Endothelial cell of umbilical vein (primary cell): Measurements from ENCODE around the gene NSUN6. TPM values are rescaled to one million over a fixed set of nuclear protein-coding genes. Genes with fewer than 3 reads are reported as not detected.

Experiments used
- BruUV-seq: library from RNA; stranded (reverse); fragments of 400-500 nt; replicated peaks from 2 replicates; lab custom pipeline; 2021; lab: Mats Ljungman, UMichigan
- CTCF ChIA-PET: fragments of 300-600, 350-600 bp; sonication (Branson Sonifier 250); formaldehyde crosslinking; loops from one replicate; lab custom pipeline; 2021; ENCODE audit warnings: antibody characterized with exemption, inconsistent platforms; lab: Charles Lee
- POLR2A ChIA-PET: fragments of 300-600, 350-600 bp; sonication (Branson Sonifier 250); formaldehyde crosslinking; loops from one replicate; lab custom pipeline; 2021; ENCODE audit warnings: antibody characterized with exemption, inconsistent platforms; lab: Charles Lee
- DNase-seq: peaks from one replicate; pipeline ENCODE4 v3.0.0-alpha.2; 2011; ENCODE audit warnings: low read depth, low spot score
- FAIRE-seq: peaks from 2 replicates; lab custom pipeline; 2011; peaks lifted over from hg19 to GRCh38; lab: Jason Lieb, UNC
- H2AFZ ChIP-seq: 2 replicates; pipeline ENCODE4 v1.6.0; 2012; ENCODE audit warnings: low read depth, low read length, control low read depth, inconsistent platforms
- H3K27ac ChIP-seq: 2 replicates; pipeline ENCODE4 v1.5.1; 2011; ENCODE audit warnings: low read depth, mild to moderate bottlenecking, control low read depth, low read length, moderate library complexity; ENCODE audit not compliant: insufficient read depth
- H3K27me3 ChIP-seq, 2 experiments: 2 replicates each; pipeline versions ENCODE4 v1.6.0 to v1.6.1; 2011; ENCODE audit warnings: low read length in 2 of 2, mixed read lengths in 1 of 2; ENCODE audit not compliant: control insufficient read depth in 2 of 2, insufficient read depth in 2 of 2
- H3K36me3 ChIP-seq, 2 experiments: 2 replicates in 1 of 2; 3 replicates in 1 of 2; pipeline ENCODE4 v1.5.1; 2011; ENCODE audit warnings: low read length in 2 of 2, mild to moderate bottlenecking in 1 of 2, moderate library complexity in 1 of 2; ENCODE audit not compliant: control insufficient read depth in 2 of 2, insufficient read depth in 2 of 2; ENCODE audit errors: extremely low read depth in 1 of 2
- H3K4me1 ChIP-seq: 3 replicates; pipeline ENCODE4 v1.5.1; 2011; ENCODE audit warnings: mild to moderate bottlenecking, low read length; ENCODE audit not compliant: control insufficient read depth, insufficient read depth; ENCODE audit errors: extremely low read depth
- H3K4me2 ChIP-seq: 2 replicates; pipeline ENCODE4 v1.6.1; 2011; ENCODE audit warnings: low read length, control low read depth, mixed read lengths; ENCODE audit not compliant: insufficient read depth
- H3K4me3 ChIP-seq, 3 experiments: fragments of 200-600 bp in 1 of 3; sonication (generic), shearing (Covaris generic) in 1 of 3; replicated peaks in 1 of 3; 2 replicates each; pipeline ENCODE4 v1.5.1; 2011 to 2016; ENCODE audit warnings: control low read depth in 3 of 3, low read length in 3 of 3, mild to moderate bottlenecking in 2 of 3, inconsistent platforms in 1 of 3, low read depth in 1 of 3, moderate library complexity in 1 of 3; ENCODE audit not compliant: insufficient read depth in 1 of 3
- H3K79me2 ChIP-seq: 2 replicates; pipeline ENCODE4 v1.6.0; 2012; ENCODE audit warnings: low read length, inconsistent platforms; ENCODE audit not compliant: control insufficient read depth, insufficient read depth
- H3K9ac ChIP-seq: replicated peaks from 2 replicates; pipeline ENCODE3; 2011; ENCODE audit warnings: low read length, control low read depth; ENCODE audit not compliant: insufficient read depth; ENCODE audit errors: extremely low read depth
- H3K9me1 ChIP-seq: replicated peaks from 3 replicates; pipeline ENCODE4 v1.6.0; 2011; ENCODE audit warnings: mild to moderate bottlenecking, low read length; ENCODE audit not compliant: control insufficient read depth, insufficient read depth; ENCODE audit errors: extremely low read depth
- H3K9me3 ChIP-seq: replicated peaks from 2 replicates; pipeline ENCODE4 v1.5.1; 2012; ENCODE audit warnings: low read length, inconsistent platforms; ENCODE audit not compliant: control insufficient read depth, insufficient read depth
- H4K20me1 ChIP-seq: replicated peaks from 2 replicates; pipeline ENCODE3; 2011; ENCODE audit warnings: mild to moderate bottlenecking, low read length; ENCODE audit not compliant: control insufficient read depth, insufficient read depth; ENCODE audit errors: extremely low read depth
- EZH2 ChIP-seq: IDR thresholded peaks from 2 replicates; pipeline ENCODE4 v1.6.1; 2012; ENCODE audit warnings: borderline replicate concordance, low read depth, mild to moderate bottlenecking, moderate library complexity, low read length, inconsistent platforms; ENCODE audit not compliant: severe bottlenecking
- FOS ChIP-seq: IDR thresholded peaks from 2 replicates; pipeline ENCODE4 v1.6.1; 2011; ENCODE audit warnings: mild to moderate bottlenecking, low read length, moderate library complexity, borderline replicate concordance; ENCODE audit not compliant: insufficient read depth
- GATA2 ChIP-seq: IDR thresholded peaks from 2 replicates; pipeline ENCODE4 v1.7.0; 2011; ENCODE audit warnings: low read depth, mild to moderate bottlenecking, moderate library complexity, mixed read lengths, low read length; ENCODE audit not compliant: insufficient read length, insufficient read depth
- JUN ChIP-seq: IDR thresholded peaks from 2 replicates; pipeline ENCODE4 v1.6.1; 2011; ENCODE audit warnings: borderline replicate concordance, low read depth; ENCODE audit not compliant: insufficient read length, insufficient read depth
- MYC ChIP-seq: IDR thresholded peaks from one replicate; pipeline ENCODE4 v1.6.1; 2011; ENCODE audit warnings: mild to moderate bottlenecking, low read depth, low read length
- POLR2A ChIP-seq: IDR thresholded peaks from 2 replicates; pipeline ENCODE4 v1.6.1; 2012; ENCODE audit warnings: low read depth, mild to moderate bottlenecking, control low read depth, low read length
- POLR2AphosphoS5 ChIP-seq: IDR thresholded peaks from 2 replicates; pipeline ENCODE4 v1.6.1; 2012; ENCODE audit warnings: low read depth, mild to moderate bottlenecking, control low read depth, low read length, moderate library complexity; ENCODE audit not compliant: insufficient read depth
- dilution Hi-C: fragments of 300-500 bp; cut with MboI; formaldehyde crosslinking; loops from one replicate; pipeline ENCODE4 v1.15.0; 2019; ENCODE audit warnings: low sequenced_read_pairs; ENCODE audit not compliant: extremely low pct_ligation_motif_present
- intact Hi-C: fragments of 100-400 bp; cut with micrococcal nuclease; formaldehyde crosslinking; loops from one replicate; pipeline ENCODE4 v1.10.0; 2022
- polyA plus RNA-seq, 4 experiments: library from polyadenylated mRNA; depleted of rRNA in 3 of 4; stranded (reverse) in 3 of 4; unstranded in 1 of 4; fragments of >200 nt; gene quantifications; 2 replicates each; pipeline versions ENCODE4 v1.2.1 to v1.2.3, GENCODE V29; 2011 to 2012; ENCODE audit warnings: missing spikeins in 1 of 4
- total RNA-seq: library from RNA; stranded (reverse); gene quantifications from 2 replicates; pipeline ENCODE4 v1.2.3, GENCODE V29; 2021
- TF ChIP-seq, protein P1 (sequence below): IDR thresholded peaks from 2 replicates; pipeline ENCODE4 v1.6.1; 2011; ENCODE audit not compliant: insufficient read depth, insufficient read length
- TF ChIP-seq, protein P2 (sequence below), 2 donors: IDR thresholded peaks; 1 replicate in 1 of 2; 2 replicates in 1 of 2; pipeline ENCODE4 v1.5.1; 2011; ENCODE audit warnings: low read length in 2 of 2, mild to moderate bottlenecking in 2 of 2, moderate library complexity in 2 of 2, control low read depth in 1 of 2, inconsistent platforms in 1 of 2, low read depth in 1 of 2; ENCODE audit not compliant: insufficient read depth in 1 of 2; ENCODE audit errors: extremely low read depth in 1 of 2

Gene NSUN6
- total and polyA plus RNA-seq, 2 donors (not counting 3 experiments of a cell fraction or from before 2014, with no cell fraction given): 3.3 to 5.2 TPM

DNA sequence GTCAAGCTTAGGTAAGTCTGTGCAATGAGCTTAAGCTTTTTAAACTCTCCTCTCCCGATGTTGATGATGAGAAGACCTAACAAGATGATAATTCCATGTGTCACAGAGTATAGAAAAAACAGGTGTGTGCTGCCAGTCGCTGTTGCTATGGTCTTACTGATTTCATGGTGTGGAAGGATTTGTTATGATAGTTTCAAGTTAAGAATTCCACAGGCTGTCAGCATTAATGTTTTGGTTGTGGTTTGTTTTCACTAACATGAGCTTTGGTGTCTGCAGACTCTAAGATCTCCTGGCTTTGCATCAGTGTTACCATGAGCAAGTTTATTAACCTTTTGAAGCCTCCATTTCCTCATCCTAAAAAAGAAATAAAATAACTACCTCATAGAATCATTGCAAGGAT lies 123.7 kb downstream of the NSUN6 start:
- POLR2A ChIA-PET: no interaction called here

More for the DNA sequence above, 123.7 kb downstream of the NSUN6 start:
- FAIRE-seq: no peak
- H3K27me3 ChIP-seq: no peaks in the 10 kb centered on the region
- no peak overlapping the region for H3K4me3 ChIP-seq
- H3K79me2 ChIP-seq: no peaks in the 10 kb centered on the region
- CTCF ChIA-PET: no interaction called here
- no peak for DNase-seq
- H3K4me2 ChIP-seq: no peak overlapping the region
- H3K9ac ChIP-seq: no peak overlapping the region
- TF ChIP-seq JUN (no peak), POLR2A (no peak), FOS (no peak), EZH2 (no peak), POLR2AphosphoS5 (no peak), MYC (no peak), GATA2 (no peak)
- TF ChIP-seq, protein P1, sequence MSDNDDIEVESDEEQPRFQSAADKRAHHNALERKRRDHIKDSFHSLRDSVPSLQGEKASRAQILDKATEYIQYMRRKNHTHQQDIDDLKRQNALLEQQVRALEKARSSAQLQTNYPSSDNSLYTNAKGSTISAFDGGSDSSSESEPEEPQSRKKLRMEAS: no peak
- TF ChIP-seq, protein P2, sequence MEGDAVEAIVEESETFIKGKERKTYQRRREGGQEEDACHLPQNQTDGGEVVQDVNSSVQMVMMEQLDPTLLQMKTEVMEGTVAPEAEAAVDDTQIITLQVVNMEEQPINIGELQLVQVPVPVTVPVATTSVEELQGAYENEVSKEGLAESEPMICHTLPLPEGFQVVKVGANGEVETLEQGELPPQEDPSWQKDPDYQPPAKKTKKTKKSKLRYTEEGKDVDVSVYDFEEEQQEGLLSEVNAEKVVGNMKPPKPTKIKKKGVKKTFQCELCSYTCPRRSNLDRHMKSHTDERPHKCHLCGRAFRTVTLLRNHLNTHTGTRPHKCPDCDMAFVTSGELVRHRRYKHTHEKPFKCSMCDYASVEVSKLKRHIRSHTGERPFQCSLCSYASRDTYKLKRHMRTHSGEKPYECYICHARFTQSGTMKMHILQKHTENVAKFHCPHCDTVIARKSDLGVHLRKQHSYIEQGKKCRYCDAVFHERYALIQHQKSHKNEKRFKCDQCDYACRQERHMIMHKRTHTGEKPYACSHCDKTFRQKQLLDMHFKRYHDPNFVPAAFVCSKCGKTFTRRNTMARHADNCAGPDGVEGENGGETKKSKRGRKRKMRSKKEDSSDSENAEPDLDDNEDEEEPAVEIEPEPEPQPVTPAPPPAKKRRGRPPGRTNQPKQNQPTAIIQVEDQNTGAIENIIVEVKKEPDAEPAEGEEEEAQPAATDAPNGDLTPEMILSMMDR (IDR thresholded peaks at IDR 0.05; ENCODE audit: extremely low read depth in 1 of 2, insufficient read depth in 1 of 2, low read depth in 1 of 2, low read length in 2 of 2): no peak
- H3K9me3 ChIP-seq: no peaks in the 10 kb centered on the region
- intact Hi-C loops (no loop called here), dilution Hi-C loops (no loop called here)
- H3K9me1 ChIP-seq: no peaks in the 10 kb centered on the region
- no peaks in the 10 kb centered on the region for H3K4me1 ChIP-seq
- BruUV-seq: no TSS peak
- H4K20me1 ChIP-seq: no peaks in the 10 kb centered on the region
- H2AFZ ChIP-seq: no peak overlapping the region
- no peak overlapping the region for H3K27ac ChIP-seq
- H3K36me3 ChIP-seq: no peaks in the 10 kb centered on the region
